Nephron (organoid): ENCODE data around the gene ADAMTSL5.
A peak's percentile ranks its signal among the peaks of the same experiment; 100 is the strongest.

Experiments used
- H3K27ac Mint-ChIP-seq, 3 experiments: 2 replicates each; pipeline ENCODE4 v1.8.0; 2020; ENCODE audit warnings: mixed read lengths in 3 of 3, mild to moderate bottlenecking in 2 of 3, moderate library complexity in 1 of 3
- H3K27me3 Mint-ChIP-seq: 2 replicates; pipeline ENCODE4 v1.8.0; 2021; ENCODE audit warnings: low read depth, mild to moderate bottlenecking, moderate library complexity, mixed read lengths
- H3K36me3 Mint-ChIP-seq: 2 replicates; pipeline ENCODE4 v1.8.0; 2020; ENCODE audit warnings: low read depth, mixed read lengths
- H3K4me1 Mint-ChIP-seq: 2 replicates; pipeline ENCODE4 v1.8.0; 2020; ENCODE audit warnings: mixed read lengths
- H3K4me3 Mint-ChIP-seq, 3 experiments: 2 replicates each; pipeline ENCODE4 v1.8.0; 2020; ENCODE audit warnings: mild to moderate bottlenecking in 3 of 3, mixed read lengths in 3 of 3, moderate library complexity in 2 of 3
- H3K9me3 Mint-ChIP-seq: 2 replicates; pipeline ENCODE4 v1.8.0; 2020; ENCODE audit warnings: mixed read lengths
- TF ChIP-seq, protein P1 (sequence below), 3 experiments: fragments of 200-600 bp; sonication (generic); IDR thresholded peaks; one replicate each; pipeline ENCODE4 v1.5.0; 2021; ENCODE audit warnings: antibody characterized with exemption in 3 of 3; ENCODE audit not compliant: unreplicated experiment in 3 of 3

ADAMTSL5 gene

DNA sequence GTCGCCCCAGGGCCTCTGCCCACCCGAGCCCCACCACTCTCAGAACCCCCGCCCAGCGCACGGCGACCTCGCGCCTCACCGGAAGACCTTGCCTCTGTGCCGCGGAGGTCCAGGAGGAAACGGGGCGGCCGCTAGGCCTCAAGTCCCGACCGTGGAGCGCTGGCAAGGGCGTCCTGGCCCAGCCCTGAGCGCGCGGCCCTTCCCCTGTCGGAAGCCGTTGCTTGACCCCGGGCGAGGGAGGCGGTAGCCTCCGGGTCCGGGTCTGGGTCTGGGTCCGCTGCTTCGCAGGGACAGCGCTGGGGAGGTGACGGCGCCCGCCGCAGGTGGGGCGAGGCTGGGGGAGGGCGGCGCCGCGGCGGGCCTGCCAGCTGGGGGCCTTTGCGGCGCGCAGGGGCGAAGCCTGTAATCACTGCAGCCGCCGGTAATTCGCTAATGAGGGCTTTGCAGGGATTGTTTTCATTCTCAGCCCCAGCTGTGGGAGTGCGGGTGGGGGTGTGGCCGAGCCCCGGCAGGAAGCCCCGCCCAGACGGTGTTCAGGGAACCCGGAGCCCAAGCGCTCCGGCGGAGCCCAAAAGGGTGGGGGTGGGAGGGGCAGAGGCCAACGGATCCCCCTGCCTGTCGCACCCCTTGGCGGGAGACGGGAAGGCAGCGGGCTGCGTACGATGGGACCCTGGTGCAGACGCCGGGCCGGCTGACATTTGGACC lies 42.4 kb downstream of the ADAMTSL5 start:
- Mint-ChIP-seq H3K4me3 (peak overlapping the region; percentile 46 to 71 (median 66)), H3K4me1 (peaks cover 5% of the 10 kb centered on the region), H3K27me3 (peaks cover 61% of the 10 kb centered on the region), H3K36me3 (no peaks in the 10 kb centered on the region), H3K9me3 (no peaks in the 10 kb centered on the region), H3K27ac (no peak overlapping the region)
- TF ChIP-seq, protein P1, sequence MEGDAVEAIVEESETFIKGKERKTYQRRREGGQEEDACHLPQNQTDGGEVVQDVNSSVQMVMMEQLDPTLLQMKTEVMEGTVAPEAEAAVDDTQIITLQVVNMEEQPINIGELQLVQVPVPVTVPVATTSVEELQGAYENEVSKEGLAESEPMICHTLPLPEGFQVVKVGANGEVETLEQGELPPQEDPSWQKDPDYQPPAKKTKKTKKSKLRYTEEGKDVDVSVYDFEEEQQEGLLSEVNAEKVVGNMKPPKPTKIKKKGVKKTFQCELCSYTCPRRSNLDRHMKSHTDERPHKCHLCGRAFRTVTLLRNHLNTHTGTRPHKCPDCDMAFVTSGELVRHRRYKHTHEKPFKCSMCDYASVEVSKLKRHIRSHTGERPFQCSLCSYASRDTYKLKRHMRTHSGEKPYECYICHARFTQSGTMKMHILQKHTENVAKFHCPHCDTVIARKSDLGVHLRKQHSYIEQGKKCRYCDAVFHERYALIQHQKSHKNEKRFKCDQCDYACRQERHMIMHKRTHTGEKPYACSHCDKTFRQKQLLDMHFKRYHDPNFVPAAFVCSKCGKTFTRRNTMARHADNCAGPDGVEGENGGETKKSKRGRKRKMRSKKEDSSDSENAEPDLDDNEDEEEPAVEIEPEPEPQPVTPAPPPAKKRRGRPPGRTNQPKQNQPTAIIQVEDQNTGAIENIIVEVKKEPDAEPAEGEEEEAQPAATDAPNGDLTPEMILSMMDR (IDR thresholded peaks at IDR 0.05; ENCODE audit: unreplicated experiment in 3 of 3) = no peak

DNA sequence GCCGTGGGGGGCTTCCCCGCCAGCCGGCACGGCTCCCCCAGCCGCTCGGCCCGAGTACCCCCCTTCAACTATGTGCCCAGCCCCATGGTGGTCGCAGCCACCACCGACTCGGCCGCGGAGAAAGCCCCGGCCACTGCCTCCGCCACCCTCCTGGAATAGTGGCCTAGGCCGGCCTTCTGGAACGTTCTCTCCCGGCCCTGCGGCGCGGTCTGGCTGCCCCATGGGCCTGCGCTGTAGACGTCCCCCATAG lies 42.8 kb downstream of the ADAMTSL5 start:
- TF ChIP-seq, protein P1 (IDR thresholded peaks at IDR 0.05; ENCODE audit: unreplicated experiment in 3 of 3) = no peak
- H3K4me3 Mint-ChIP-seq = peak overlapping the region; percentile 46 to 71 (median 66)
- peaks cover 5% of the 10 kb centered on the region for H3K4me1 Mint-ChIP-seq
- no peaks in the 10 kb centered on the region for H3K36me3 Mint-ChIP-seq
- no peak overlapping the region for H3K27ac Mint-ChIP-seq
- H3K27me3 Mint-ChIP-seq = peaks cover 62% of the 10 kb centered on the region
- H3K9me3 Mint-ChIP-seq = no peaks in the 10 kb centered on the region

DNA sequence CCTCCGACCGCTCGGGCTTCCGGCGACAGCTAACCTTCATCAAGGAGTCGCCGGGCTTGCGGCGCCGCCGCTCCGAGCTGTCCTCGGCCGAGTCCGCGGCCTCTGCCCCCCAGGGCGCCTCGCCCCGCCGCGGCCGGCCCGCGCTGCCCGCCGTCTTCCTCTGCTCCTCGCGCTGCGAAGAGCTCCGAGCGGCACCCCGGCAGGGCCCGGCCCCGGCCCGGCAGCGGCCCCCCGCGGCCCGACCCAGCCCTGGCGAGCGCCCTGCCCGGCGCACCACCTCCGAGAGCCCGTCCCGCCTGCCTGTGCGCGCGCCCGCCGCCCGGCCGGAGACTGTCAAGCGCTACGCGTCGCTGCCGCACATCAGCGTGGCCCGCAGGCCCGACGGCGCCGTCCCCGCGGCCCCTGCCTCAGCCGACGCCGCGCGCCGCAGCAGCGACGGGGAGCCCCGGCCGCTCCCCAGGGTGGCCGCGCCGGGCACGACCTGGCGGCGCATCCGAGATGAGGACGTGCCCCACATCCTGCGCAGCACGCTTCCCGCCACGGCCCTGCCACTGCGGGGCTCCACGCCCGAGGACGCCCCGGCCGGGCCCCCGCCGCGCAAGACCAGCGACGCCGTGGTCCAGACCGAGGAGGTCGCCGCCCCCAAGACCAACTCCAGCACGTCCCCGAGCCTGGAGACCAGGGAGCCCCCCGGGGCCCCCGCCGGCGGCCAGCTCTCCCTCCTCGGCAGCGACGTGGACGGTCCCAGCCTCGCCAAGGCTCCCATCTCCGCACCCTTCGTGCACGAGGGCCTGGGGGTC lies 43.4 kb downstream of the ADAMTSL5 start:
- Mint-ChIP-seq H3K9me3 (no peaks in the 10 kb centered on the region), H3K27ac (no peak overlapping the region), H3K4me1 (peaks cover 5% of the 10 kb centered on the region), H3K36me3 (no peaks in the 10 kb centered on the region), H3K27me3 (peaks cover 67% of the 10 kb centered on the region), H3K4me3 (no peak overlapping the region)
- TF ChIP-seq, protein P1 (IDR thresholded peaks at IDR 0.05; ENCODE audit: unreplicated experiment in 3 of 3) = no peak

DNA sequence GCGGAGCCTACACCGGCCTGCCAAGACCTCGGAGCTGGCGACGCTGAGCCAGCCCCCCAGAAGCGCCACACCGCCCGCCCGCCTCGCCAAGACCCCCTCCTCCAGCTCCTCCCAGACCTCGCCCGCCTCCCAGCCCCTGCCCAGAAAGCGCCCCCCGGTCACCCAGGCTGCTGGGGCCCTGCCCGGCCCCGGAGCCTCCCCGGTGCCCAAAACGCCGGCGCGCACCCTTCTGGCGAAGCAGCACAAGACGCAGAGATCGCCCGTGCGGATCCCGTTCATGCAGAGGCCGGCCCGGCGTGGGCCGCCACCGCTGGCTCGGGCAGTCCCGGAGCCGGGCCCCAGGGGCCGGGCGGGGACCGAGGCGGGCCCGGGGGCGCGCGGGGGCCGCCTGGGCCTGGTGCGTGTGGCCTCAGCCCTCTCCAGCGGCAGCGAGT lies 44.0 kb downstream of the ADAMTSL5 start:
- no peak overlapping the region for H3K27ac Mint-ChIP-seq
- H3K4me3 Mint-ChIP-seq = no peak overlapping the region
- H3K36me3 Mint-ChIP-seq = no peaks in the 10 kb centered on the region
- no peaks in the 10 kb centered on the region for H3K9me3 Mint-ChIP-seq
- TF ChIP-seq, protein P1 (IDR thresholded peaks at IDR 0.05; ENCODE audit: unreplicated experiment in 3 of 3) = no peak
- H3K4me1 Mint-ChIP-seq = peaks cover 5% of the 10 kb centered on the region
- peaks cover 71% of the 10 kb centered on the region for H3K27me3 Mint-ChIP-seq

DNA sequence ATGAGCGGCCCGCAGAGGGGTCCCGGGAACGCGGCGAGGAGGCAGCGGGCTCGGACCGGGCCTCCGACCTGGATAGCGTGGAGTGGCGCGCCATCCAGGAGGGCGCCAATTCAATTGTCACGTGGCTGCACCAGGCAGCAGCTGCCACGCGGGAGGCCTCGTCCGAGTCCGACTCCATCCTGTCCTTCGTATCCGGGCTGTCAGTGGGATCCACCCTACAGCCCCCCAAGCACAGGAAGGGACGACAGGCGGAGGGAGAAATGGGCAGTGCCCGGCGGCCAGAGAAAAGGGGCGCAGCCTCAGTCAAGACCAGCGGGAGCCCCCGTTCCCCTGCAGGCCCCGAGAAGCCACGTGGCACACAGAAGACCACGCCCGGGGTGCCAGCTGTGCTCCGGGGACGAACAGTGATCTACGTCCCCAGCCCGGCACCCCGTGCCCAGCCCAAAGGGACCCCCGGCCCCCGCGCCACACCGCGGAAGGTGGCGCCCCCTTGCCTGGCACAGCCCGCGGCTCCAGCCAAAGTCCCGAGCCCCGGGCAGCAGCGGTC lies 44.5 kb downstream of the ADAMTSL5 start:
- Mint-ChIP-seq H3K9me3 (no peaks in the 10 kb centered on the region), H3K36me3 (no peaks in the 10 kb centered on the region), H3K27ac (no peak overlapping the region), H3K4me1 (peaks cover 5% of the 10 kb centered on the region), H3K27me3 (peaks cover 71% of the 10 kb centered on the region), H3K4me3 (peak overlapping the region in 1 of 3 experiments; percentile 36)
- TF ChIP-seq, protein P1 (IDR thresholded peaks at IDR 0.05; ENCODE audit: unreplicated experiment in 3 of 3) = no peak
